Uterus (tissue), 2 donors: ENCODE results near the gene TANGO2.

Source experiments
- CTCF ChIP-seq, 4 experiments: fragments of 200-600 bp in 2 of 4; fragments of 450-650 bp in 2 of 4; sonication (generic) in 2 of 4; IDR thresholded peaks; one replicate each; pipeline ENCODE4 v1.5.1; 2016 to 2019; ENCODE audit warnings: antibody characterized with exemption in 4 of 4, mild to moderate bottlenecking in 2 of 4, moderate library complexity in 1 of 4
- POLR2A ChIP-seq, 2 donors: fragments of 450-650 bp; IDR thresholded peaks; one replicate each; pipeline ENCODE4 v1.6.1; 2016; ENCODE audit warnings: antibody characterized with exemption in 2 of 2, mild to moderate bottlenecking in 1 of 2, moderate library complexity in 1 of 2

GRCh38 chr22:20025401-20026203, 4.7 kb downstream of the TANGO2 start:
- TF ChIP-seq CTCF (IDR thresholded peaks at IDR 0.05) (no peak), POLR2A (IDR thresholded peaks at IDR 0.05) (no peak)
